ENCODE results near the gene SGCD.
"Not testable (repeated sequence)": the region's sequence is repeated elsewhere in the genome, so short reads cannot be mapped to it uniquely, and the experiment has no call there.

Gene SGCD

DNA sequence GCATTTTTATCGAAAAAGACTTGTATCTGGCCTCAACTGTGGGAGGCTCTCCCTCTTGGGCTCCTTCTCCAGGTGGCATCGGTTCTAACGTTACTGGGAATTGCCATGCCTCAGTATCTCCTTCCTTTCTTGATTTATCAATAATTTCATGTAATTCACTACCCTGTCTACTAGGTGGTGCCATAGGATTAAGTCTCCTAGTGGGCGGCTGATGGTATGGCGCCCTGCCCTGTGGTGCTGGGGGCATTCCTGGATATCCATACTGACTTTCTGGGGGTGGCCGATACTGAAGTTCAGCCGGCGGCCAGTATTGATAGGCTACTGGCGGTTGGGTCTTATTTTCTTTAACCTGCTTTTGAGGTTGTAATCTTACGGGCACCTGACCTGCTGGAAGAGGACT is 337.9 kb downstream of the SGCD start:
- not testable (repeated sequence) for FAIRE-seq

DNA sequence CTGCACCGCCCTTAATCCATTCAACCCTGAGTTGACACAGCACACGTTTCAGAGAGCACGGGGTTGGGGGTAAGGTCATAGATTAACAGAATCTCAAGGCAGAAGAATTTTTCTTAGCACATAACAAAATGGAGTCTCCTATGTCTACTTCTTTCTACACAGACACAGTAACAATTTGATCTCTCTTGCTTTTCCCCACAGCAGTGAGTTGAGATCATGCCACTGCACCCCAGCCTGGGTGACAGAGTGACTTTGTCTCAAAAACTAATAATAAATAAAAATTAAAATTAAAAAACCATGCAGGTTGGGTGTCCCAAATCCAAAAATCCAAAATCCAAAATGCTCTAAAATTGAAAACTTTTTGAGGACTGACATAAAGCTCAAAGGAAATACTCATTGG is 339.7 kb downstream of the SGCD start:
- not testable (repeated sequence) for FAIRE-seq

DNA sequence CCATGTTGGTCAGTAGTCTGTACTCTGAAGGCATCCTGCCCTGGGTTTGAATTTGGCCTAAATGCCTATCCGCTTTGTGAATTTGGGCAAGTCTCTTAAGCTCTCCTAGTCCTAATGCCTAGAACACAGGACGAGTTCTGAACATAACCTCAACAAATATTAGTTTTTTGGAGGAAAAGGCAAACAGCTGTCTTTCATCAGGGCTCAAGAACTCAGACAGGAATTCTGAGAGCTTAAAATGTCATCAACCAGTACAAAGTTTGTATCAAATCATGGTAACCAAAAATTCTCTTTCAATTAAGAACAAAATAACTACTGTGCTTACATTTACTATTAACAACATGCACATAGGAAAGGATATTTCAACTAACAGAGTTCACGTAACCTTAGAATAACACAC is 340.7 kb downstream of the SGCD start:
- no peak for FAIRE-seq

DNA sequence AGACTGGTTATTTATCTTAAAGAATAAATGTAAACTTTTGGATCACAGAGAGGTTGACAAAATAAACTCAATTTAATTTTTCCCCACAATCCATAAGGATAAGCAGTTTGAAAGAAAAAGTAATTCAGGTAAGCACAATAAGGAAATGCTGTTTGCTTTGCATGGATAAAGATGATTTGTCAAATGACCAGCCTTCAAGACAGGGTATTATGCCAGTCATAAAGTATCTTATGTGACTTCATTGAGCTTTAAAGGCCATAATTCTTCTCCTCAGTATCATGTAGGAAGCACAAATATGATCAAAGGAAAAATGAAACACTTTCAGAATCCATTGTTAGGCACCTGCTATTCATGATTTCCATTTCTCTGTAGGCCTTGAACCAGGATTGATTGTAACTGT is 342.5 kb downstream of the SGCD start:
- no peak for FAIRE-seq

DNA sequence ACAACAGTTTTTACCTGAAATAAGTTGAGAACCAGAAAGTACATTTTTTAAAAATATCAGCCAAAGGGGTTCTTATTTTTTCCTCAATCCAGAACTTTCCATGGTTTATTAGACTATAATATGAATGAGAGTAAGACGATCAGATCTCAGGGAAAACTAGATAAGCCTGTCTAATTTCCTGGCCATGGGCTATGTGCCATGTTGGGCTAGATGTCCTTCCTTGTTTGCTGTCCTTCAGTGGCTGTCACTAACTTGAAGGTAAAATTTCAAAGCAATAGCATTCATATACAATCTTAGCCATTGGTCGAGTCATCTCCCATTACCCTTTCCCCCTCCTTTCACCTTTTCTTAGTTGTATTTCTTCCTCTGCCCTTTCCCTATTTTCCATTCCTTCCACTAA is 343.7 kb downstream of the SGCD start:
- FAIRE-seq = no peak

DNA sequence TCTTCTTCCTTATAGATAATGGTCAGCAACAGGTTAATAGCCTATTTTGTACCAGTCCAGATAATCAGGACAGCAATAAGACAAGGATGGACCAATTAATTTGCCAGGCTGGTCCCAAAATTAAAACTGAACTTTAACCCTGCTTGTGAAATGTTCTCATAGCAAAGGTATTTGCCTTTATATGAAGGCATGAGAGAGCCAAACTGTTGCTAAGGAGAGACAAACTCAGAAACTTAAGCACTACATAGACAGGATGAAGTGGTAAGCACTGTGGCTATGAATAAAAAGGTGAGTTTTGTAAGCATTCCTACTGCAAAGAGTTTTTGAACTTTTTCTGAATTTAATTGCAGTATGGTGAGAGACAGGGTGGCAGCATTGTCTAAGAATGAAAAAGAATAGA is 348.4 kb downstream of the SGCD start:
- FAIRE-seq = no peak

DNA sequence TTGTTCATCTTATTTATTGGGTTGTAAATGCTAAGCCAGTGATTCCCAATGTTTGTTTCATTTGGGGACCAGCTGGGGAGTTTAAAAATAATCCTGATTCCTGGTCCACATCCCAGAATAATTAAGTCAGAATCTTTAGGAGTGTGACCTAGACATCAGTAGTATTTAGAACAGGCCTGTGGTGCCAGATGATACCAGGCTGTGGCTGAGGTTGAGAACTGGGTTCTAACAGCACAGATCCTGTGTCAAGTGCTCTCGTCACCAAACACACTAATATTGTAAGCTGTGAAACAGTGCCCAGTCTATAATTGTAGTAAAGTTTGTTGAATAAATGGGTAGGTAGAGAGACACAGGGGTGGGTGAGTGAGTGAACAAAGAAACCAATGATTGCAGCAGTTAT is 351.0 kb downstream of the SGCD start:
- no peak for FAIRE-seq

DNA sequence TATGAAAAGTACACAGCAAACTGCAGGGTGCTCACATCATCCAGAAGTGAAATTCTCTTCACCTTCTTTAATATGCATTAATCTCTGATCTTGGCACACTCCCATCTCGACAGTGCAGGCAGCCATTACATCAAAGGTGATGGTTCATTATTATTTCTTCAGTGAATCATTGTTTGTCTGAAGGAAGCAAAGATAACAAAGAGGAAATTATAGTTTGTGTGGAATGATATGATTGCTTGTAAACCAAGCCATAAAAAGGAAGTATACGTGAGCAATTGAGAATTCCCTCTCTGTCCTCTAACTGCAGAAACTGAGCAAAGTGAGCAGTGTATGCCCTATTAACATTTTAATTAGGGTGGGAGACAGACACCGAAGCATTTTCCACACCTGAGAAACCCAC is 351.5 kb downstream of the SGCD start:
- no peak for FAIRE-seq

DNA sequence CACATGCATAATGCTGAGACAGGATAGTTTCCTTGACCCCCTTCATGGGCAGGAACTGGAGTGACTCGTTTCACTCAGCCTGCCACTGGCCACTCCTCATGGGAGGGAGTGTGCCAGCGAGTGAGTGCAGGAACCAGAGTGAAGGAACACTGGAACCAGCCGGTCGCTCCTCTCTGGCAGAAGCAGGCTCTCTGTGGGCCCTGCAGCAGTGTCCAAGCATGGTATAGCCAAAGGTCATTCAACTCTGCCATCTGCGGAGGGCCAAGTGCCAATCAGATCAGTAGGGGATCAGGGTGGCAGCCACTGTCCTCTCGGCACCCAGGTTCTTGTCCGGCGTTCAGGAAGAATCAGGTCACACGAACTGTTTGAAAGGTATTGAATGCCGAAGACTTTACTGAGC is 353.9 kb downstream of the SGCD start:
- FAIRE-seq = no peak

DNA sequence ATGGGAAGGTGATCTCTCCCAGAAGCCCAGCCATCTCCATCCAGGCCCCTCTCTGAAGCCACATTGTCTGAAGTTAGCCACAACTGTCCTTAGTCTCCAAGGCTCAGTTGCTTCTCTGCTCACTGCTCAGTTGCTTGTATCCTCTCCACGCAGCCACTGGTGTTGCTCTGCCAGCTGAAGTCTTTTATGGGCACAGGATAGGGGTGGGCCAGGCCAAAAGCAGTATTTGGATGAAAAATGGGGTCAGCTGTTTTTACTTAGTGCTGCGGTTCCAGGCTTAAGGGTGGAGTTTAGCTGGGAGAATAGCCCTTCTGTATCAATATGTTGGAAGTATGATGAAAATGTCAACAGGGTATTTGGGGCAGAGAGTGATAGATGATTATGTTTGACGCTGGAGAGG is 354.3 kb downstream of the SGCD start:
- FAIRE-seq = no peak

DNA sequence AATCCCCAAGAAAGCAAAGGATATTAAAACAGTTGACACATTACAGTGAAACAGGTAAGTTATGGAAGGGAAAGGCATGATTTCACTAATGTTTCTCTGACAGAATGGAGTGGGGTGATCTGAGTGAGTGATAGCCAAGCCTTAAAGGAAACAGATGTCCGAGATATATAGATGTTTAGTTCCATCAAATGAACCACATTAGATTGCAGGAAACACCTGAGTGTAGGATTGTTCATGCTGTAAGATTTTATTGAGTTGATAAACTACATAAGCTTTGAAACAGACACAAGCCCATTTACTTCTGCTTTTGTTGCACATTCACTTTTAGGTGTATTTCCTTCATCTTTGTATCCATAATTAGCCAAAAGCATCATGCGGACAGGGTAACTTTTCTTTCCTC is 356.0 kb downstream of the SGCD start:
- no peak for FAIRE-seq

DNA sequence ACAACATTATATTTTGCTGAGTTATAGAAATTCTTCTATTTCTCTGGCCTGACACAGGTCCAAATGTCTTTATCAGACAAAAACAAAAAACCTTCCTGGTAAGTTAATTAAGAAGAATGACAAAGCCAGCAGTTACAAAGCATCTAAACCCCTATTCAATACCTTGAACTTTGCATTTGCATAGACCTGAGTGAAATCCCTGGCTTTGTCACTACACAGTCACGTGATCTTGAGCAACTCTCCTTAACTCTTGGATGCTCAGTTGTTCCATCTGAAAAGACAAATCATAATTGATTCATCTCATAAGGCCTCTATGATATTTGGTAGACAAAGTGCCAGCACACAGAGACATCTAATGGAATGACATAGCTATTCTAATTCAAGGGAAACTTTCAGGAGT is 356.5 kb downstream of the SGCD start:
- FAIRE-seq = no peak

DNA sequence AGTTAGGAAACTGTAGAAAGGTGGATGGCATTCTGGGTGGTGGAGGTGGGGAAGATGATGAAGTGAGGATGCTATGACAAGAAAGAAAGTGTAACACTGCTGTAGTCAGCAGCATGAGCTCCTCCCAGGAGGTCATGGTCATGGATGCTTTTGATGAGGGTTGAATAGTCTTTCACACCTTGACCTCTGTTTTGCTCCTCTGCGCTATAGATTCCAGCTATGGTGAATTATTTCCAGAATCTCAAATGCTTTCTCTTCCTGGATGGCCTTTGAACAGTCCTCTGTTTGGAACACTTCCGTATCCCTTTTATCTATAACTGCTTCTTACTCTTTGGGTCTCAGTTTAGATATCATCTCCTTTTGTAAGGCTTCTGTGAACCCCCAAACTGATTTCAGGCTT is 357.3 kb downstream of the SGCD start:
- FAIRE-seq = no peak

DNA sequence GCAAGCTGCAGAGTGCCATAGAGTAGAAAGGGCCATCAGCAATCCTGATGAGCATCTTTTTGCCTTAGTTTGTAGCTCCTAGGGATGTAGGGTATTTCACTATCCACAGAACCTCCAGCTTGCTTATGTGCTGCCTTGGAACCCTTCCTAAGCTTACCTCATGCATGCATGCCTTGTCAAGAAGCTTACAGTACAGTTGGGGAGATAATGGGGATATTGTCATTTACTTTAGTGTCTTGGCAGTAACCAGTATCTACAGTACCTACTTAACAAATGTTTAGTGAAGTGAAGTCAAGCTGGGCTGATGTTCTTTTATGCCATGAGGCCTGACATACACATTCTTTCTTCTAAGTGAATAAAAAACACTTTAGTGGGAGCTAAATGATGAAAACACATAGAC is 358.5 kb downstream of the SGCD start:
- FAIRE-seq = no peak

DNA sequence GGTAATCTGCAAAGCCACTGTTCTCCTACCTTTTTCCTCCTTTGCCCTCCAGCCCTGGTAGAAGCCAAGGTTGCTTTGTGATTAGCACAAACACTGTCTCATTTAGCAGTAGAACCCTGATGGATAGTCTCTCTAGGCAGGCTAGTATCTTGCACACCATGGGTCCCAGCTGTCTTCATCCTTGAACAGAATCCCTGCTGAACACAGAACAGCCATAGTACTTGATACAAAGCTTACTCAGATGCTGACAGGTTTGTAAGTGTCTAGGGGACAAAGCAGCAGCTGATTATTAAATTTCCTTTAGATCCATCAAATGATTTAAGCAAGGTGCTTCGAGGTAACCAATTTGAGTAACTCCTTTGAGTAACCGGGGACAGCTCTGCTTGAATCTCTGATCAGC is 359.4 kb downstream of the SGCD start:
- FAIRE-seq = no peak

DNA sequence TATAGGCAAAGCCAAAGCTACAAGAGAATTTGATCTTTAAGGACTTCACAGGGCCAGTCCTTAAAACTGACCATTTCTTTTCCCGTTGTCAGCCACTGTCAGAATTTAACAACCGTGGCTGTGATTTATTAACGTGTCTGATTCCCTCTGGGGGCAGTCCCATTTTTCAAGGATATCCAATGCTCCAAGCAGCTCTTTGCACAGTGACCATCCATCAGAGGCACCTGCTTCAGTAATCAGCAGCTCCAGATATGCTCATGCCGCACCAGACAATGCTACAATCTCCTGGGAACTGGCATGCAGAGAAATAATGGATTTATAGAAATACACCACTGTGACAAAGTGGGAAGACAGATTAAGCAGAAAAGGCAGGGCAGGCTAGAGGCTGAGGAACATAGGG is 359.8 kb downstream of the SGCD start:
- FAIRE-seq = no peak

DNA sequence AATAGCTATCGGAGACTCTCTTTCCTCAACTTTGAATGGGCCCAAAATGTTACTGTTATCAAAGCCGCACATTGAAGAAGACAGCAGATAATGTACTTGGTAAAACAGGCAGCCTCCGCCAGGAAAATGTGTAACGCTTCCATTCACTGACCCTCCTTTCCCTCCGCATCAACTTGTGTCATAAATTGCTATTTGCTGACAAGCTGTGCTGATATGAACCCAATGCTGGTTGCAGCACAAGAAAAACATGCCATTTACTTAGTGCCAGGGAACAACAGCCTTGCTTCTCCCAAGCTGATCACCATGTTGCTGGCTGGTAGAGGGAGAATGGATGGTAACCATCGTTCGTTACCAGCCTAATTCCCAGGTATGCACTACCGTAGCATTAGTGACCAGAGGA is 360.6 kb downstream of the SGCD start:
- FAIRE-seq = no peak

DNA sequence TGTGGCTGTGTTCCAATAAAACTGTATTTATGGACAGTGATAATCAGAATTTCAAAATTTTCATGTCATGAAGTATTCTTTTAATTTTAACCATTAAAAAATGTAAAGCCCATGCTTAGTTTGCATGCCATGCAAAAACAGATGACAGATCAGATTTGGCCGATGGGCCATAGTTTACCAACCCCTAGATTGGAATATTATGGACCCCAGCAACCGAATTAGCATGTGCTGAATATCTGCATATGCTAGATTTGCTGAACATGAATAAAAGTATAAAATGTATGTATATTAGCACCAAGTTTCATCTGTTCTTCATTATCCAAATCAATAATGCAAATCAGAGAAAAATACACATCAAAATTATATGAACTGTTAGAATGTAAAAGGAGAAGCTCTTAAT is 364.6 kb downstream of the SGCD start:
- FAIRE-seq = no peak

DNA sequence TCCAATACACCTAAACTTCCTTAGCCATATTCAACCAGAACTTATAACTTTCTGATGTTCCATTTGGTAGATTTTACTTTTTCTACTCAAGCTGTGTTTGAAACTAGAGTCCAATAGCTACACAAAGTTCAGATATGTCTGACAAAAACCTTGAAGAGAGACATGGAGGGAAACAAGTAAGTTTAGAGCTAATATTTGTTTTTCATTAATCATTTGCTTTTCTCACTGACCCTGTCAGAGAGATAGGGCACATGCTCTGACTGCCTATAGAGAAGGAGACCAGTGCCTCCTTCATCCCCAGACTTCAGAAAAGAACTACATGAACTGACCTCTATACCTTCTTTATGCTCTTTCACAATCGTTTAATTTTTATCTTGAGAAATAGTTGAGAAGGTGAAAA is 366.1 kb downstream of the SGCD start:
- FAIRE-seq = no peak

DNA sequence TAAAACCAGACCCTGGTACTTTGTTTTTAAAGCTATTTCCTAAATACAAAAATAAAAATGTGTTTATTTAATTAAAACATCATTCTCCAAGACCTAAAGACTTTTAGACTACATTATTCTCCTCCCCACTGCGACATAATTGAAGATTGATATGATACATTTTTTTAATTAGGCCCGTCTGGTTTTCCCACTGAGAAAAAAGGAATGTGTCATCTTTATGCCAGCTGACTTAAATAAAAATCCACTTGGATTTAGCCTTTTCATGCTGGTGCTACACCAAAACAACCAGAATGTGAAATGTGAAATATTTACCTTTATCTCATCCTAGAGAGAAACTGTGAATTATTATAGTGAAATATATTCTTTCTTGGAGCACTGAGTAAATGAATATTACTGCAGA is 367.6 kb downstream of the SGCD start:
- FAIRE-seq = no peak

DNA sequence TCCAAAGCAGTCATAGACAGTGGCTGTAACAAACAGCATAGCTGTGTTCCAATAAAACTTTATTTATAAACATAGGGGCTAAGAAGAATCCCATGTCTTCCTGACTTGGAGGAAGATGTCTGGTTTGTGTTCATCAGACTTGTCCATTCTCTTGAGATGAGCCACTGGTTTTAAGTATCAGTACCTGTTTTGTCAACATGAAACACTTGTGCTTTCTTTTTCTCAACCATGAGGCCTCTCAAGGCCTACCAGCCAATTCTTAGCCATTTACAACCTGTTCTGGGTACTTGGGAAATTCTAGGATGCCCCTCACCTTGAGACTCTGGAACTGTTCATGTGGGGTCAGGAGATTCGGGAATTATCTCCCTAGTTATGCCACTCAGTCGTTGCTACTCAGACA is 368.8 kb downstream of the SGCD start:
- no peak for FAIRE-seq

DNA sequence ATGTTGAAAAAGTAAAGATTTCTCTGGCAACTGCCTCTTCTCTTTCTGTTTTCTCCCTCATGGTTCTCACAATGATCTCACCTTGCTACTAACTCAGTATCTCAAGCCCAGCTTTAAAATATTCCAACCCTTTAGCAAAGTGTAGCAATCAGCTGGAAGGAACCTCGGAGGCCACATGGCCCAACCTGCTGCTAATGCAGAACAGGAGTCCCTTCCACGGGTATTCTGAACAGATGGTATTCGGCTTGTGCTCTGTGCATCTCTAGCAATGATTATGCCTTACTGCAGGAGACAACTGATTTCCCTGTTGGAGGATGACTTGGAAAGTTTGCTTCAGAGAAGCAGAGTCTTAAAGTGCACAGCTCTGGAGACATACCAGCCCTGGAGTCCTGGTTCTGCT is 371.4 kb downstream of the SGCD start:
- FAIRE-seq = no peak

DNA sequence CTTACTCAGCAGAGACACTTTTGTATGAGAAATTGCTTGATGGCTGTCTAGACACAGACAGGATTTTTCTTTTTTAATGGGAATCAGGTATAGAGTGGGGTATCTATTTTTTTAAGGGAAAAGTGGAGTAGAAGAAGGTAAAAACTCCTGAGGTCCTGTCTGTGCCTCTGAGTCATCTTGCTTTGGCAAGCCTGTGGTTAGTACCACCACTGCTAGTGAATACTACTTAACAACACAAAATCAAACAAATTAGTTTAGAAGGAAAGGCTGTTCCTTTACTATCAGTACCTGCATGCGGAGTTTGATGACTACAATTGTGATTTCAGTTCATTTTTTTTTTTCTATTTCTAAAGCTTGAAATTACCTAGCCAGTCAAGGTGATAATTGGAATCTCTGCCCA is 372.2 kb downstream of the SGCD start:
- FAIRE-seq = no peak

DNA sequence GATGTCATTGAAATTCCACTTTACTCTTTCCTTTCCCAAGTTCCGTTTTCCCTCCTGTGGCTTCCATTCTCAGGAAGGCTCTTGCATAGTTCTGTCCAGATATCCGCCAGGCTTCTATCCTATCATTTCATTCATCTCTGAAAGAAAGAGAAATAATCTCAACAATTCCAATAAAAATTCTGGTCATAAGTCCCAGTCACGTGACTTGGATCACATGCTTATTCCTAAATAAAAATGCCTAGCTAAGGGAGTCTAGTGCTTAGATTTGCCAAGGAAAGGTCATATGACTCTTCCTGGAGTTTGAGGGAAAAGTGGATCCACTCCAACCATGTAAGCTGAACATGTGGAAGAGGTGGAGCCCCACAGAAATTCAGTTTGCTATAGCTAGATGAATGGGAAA is 377.2 kb downstream of the SGCD start:
- FAIRE-seq = no peak

DNA sequence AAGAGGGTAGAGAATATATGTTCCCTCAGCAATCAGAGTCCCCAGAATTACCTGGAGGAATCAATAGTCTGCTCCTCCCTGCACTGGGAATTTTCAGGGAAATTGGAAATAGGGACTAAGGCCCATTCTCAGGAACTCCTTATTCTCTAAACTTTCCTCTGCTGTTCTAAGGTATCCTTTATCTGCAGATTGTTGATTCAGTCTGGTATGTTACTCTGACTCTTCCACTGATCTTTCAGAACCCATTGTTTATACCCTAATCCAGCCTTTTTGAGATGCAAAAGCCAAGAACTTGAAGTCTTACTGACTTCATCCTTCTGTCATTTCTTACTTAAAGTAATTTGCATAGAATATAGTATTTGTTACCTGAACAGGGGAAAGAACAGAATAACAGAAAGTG is 379.7 kb downstream of the SGCD start:
- FAIRE-seq = no peak

DNA sequence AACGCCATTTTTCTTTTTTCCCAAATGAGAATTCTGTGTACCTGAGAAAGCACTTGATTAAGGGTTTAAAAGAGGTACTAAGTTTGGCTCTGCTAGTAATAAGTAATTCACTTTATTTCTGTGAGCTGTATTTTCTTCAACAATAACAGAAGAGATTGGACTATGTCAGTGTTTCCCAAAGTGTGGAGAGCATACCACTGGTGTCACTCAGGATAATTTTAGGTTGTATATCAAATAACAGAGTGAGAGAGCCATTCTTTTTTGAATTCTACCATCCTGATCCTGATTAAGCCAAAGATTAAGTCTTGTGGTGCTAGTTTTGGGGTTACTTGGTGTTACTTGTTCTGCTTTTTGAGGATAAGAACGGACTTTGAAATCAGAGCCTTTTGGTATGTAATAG is 380.8 kb downstream of the SGCD start:
- FAIRE-seq = no peak

DNA sequence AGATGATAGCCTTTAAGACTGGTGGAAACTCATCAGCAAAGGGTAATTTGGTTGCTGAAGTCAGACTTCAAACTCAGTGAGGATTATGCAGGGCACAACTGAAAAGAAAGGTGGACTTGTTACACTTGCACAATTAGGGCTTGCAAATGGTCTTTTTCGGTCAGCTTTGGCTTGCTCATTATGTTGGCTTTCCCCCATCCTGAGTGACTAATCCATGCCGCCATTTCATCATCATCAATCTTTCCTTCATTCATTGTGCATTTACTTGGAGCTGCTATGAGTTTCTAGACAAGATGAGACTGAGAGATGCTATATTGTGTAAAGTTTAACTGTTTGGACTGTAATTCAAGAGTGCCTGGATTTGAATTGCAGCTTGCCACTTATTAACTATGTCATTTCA is 388.3 kb downstream of the SGCD start:
- FAIRE-seq = no peak

Data from G401.6 (cell line).